Caco-2 (cell line): ENCODE measurements around the gene EFNA4. TPM values are rescaled to one million over a fixed set of nuclear protein-coding genes. Genes with fewer than 3 reads are reported as not detected.

Source experiments
- BruUV-seq: library from RNA; stranded (reverse); fragments of 400-500 nt; replicated peaks from 2 replicates; lab custom pipeline; 2021; lab: Mats Ljungman, UMichigan
- CTCF ChIA-PET: fragments of 300-600 bp; sonication (Branson Sonifier 250); formaldehyde crosslinking; loops from one replicate; lab custom pipeline; 2022; ENCODE audit warnings: antibody characterized with exemption; lab: Charles Lee
- POLR2A ChIA-PET: fragments of 300-600 bp; sonication (Branson Sonifier 250); formaldehyde crosslinking; loops from one replicate; lab custom pipeline; 2022; ENCODE audit warnings: antibody characterized with exemption; lab: Charles Lee
- DNase-seq, 2 experiments: peaks; one replicate each; pipeline versions ENCODE4 v3.0.0 to v3.0.0-alpha.2; 2020 to 2022
- H3K27me3 ChIP-seq: replicated peaks from 2 replicates; pipeline ENCODE4 v1.6.0; 2011; ENCODE audit warnings: low read length; ENCODE audit not compliant: control insufficient read depth, insufficient read depth
- H3K36me3 ChIP-seq: 2 replicates; pipeline ENCODE4 v1.5.1; 2011; ENCODE audit warnings: low read length; ENCODE audit not compliant: control insufficient read depth, insufficient read depth
- H3K4me1 ChIP-seq: fragments of 250-450 bp; sonication (Bioruptor Pico); 2 replicates; pipeline ENCODE4 v1.5.1; 2020; ENCODE audit warnings: mild to moderate bottlenecking
- H3K4me3 ChIP-seq: 2 replicates; pipeline ENCODE4 v1.5.1; 2011; ENCODE audit warnings: low read depth, mild to moderate bottlenecking, control low read depth, low read length
- H3K9me3 ChIP-seq: fragments of 250-450 bp; sonication (Bioruptor Pico); 2 replicates; pipeline ENCODE4 v1.5.1; 2020; ENCODE audit warnings: mild to moderate bottlenecking, moderate library complexity
- H3K27ac Mint-ChIP-seq: one replicate; pipeline ENCODE4 v1.8.0; 2022; ENCODE audit warnings: mixed read lengths; ENCODE audit not compliant: unreplicated experiment
- H3K27me3 Mint-ChIP-seq: one replicate; pipeline ENCODE4 v1.8.0; 2022; ENCODE audit warnings: mixed read lengths; ENCODE audit not compliant: insufficient read depth, unreplicated experiment
- H3K36me3 Mint-ChIP-seq: one replicate; pipeline ENCODE4 v1.8.0; 2022; ENCODE audit warnings: mild to moderate bottlenecking, mixed read lengths; ENCODE audit not compliant: insufficient read depth, unreplicated experiment
- H3K4me1 Mint-ChIP-seq: one replicate; pipeline ENCODE4 v1.8.0; 2022; ENCODE audit warnings: low read depth, mixed read lengths; ENCODE audit not compliant: unreplicated experiment
- H3K4me3 Mint-ChIP-seq: one replicate; pipeline ENCODE4 v1.8.0; 2022; ENCODE audit warnings: mild to moderate bottlenecking, moderate library complexity, mixed read lengths; ENCODE audit not compliant: unreplicated experiment
- H3K9me3 Mint-ChIP-seq: one replicate; pipeline ENCODE4 v1.8.0; 2022; ENCODE audit warnings: mixed read lengths; ENCODE audit not compliant: unreplicated experiment
- CTCF ChIP-seq, 2 experiments: fragments of 200-600 bp in 1 of 2; IDR thresholded peaks; 1 replicate in 1 of 2; 2 replicates in 1 of 2; pipeline versions ENCODE4 v1.5.1 to v1.8.0; 2011 to 2022; ENCODE audit warnings: antibody characterized with exemption in 1 of 2, control low read depth in 1 of 2, inconsistent platforms in 1 of 2, low read depth in 1 of 2, low read length in 1 of 2, mild to moderate bottlenecking in 1 of 2, moderate library complexity in 1 of 2; ENCODE audit not compliant: insufficient read depth in 1 of 2, severe bottlenecking in 1 of 2, unreplicated experiment in 1 of 2
- intact Hi-C: fragments of 100-400 bp; cut with micrococcal nuclease; formaldehyde crosslinking; loops from one replicate; pipeline ENCODE4 v1.10.0; 2022; ENCODE audit not compliant: unreplicated experiment
- total RNA-seq: library from RNA; stranded (reverse); gene quantifications from 2 replicates; pipeline ENCODE4 v1.2.3, GENCODE V29; 2022

The EFNA4 gene
- total RNA-seq, 1 experiment from 2014 or later = 13.8 TPM

GRCh38 chr1:155079210-155079486 is 15.6 kb downstream of the EFNA4 start:
- Mint-ChIP-seq H3K27ac (no peak overlapping the region), H3K27me3 (peaks cover 17% of the 10 kb centered on the region), H3K9me3 (no peaks in the 10 kb centered on the region), H3K4me3 (peak overlapping the region; percentile 77), H3K4me1 (peaks cover 24% of the 10 kb centered on the region), H3K36me3 (peaks cover 6% of the 10 kb centered on the region)
- Histone ChIP-seq H3K36me3 (no peaks in the 10 kb centered on the region), H3K27me3 (peaks cover 5% of the 10 kb centered on the region; the same call in 1 of the 2 replicates), H3K4me3 (peak overlapping the region; percentile 50), H3K9me3 (no peaks in the 10 kb centered on the region), H3K4me1 (peaks cover 35% of the 10 kb centered on the region)
- ChIA-PET CTCF (interaction anchor here (0.6 to 1.2 kb wide), 8 partner anchors 11 to 545 kb away, joined by 3 to 11 read pairs (median 4); no protein-coding TSS in a partner anchor), POLR2A (interaction anchor here (1.2 kb wide), 1 partner anchor 15 kb away, joined by 6 read pairs; the partner anchor contains the start of gene EFNA4)
- intact Hi-C loops = no loop called here
- no TSS peak for BruUV-seq
- no peak for DNase-seq
- TF ChIP-seq CTCF (IDR thresholded peaks at IDR 0.05; ENCODE audit: insufficient read depth in 1 of 2, low read depth in 1 of 2, low read length in 1 of 2, severe bottlenecking in 1 of 2, unreplicated experiment in 1 of 2) = no peak

DNA sequence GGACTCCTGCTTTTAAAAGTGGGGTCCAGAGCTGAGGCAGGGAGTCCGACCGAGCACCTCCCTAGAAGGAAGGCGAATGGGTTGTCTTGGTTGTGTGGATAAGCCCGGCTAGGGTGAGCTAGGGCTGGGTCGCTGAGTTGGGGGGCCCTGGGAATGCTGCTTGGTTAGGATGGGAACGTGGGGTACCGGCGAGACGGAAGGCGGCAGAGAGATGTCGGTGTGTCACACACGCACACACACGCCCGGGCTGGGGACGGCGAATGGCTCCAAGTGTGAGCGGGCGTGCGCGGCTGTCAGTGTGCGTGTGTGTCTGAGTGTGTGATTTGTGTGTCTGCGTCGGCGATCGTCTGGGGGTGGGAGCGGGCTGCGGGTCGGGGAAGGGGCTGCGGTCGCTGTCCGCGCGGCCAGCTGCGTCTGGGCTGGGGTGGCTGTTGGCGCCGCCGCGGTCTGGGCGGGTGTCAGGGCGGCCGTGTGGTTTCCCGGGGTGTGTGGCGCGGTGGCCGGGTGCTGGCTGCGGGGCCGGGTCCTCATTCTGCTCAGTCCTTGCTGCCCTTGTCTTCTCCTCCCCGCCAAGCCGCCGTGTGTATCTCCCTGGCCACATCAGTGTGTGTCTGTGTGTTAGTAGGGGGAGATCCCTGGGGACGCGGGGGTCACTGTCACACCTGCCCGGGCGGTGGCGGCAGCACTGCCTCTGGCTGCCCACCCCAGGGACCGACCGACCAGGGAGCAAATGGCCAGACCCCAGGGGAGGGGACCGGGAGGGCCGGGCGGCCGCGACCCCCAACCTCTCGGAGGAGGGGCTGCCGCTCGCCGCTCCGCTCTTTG is 16.2 kb downstream of the EFNA4 start:
- no TSS peak for BruUV-seq
- Histone ChIP-seq H3K9me3 (no peaks in the 10 kb centered on the region), H3K4me1 (peaks cover 38% of the 10 kb centered on the region), H3K36me3 (no peaks in the 10 kb centered on the region), H3K4me3 (peak overlapping the region; percentile 50), H3K27me3 (peaks cover 5% of the 10 kb centered on the region; the same call in 1 of the 2 replicates)
- intact Hi-C loops = loop anchor here (5.0 to 10.0 kb wide), 3 partner anchors 77 to 415 kb away; partner anchors contain the start of genes KCNN3 and ZBTB7B
- ChIA-PET POLR2A (no interaction called here), CTCF (interaction anchor here (0.8 to 1.9 kb wide), 4 partner anchors 12 to 93 kb away, joined by 3 to 8 read pairs (median 5); partner anchors contain the start of gene KRTCAP2)
- Mint-ChIP-seq H3K9me3 (no peaks in the 10 kb centered on the region), H3K27ac (no peak overlapping the region), H3K27me3 (peaks cover 17% of the 10 kb centered on the region), H3K36me3 (peaks cover 9% of the 10 kb centered on the region), H3K4me3 (peak overlapping the region; percentile 77), H3K4me1 (peaks cover 24% of the 10 kb centered on the region)
- no peak for DNase-seq
- no peak for TF ChIP-seq CTCF (IDR thresholded peaks at IDR 0.05; ENCODE audit: insufficient read depth in 1 of 2, low read depth in 1 of 2, low read length in 1 of 2, severe bottlenecking in 1 of 2, unreplicated experiment in 1 of 2)

DNA sequence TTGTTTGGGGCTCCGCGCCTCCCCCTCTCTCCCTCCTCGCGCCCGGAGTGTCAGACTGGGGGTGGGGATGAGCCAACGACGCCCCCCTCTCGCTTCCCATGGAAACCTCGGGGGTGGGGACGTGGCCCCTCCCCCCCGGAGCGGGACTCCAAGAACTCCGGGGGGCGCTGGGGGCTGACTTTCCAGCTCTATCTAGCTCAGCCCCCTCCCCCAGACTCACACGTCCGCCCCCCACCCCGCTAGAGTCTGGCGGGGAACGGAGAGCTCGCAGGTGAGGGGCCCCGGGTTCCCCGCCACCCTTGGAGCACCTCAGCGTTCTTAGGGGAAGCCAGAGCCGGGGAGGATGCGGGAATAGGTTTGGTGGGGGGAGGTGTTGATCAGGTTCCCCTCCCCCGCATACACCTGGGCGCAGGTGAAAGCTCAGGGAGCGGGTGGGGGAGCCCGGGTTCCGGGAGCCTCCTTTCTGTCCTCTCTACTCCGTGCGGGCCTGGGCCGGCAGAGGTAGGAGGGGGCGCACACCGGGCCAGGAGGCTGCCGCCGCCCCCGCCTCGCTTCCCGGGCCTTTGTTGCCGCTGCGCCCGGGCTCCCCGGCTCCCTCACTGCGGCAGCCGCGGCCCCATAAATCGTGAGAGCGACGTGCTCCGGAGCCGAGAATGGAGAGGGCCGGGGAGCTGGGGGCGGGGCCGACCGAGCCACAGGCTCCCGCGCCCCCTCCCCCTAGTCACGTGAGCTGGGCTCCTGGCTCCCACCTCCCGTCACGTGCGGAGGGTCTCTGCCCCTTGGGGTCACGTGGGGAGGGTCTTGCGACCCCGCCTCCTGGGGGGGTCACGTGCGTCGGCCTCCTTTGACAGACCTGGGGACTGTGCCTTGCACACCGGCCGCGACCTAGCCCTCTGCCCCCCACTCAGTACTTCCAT is 17.0 kb downstream of the EFNA4 start:
- Mint-ChIP-seq H3K27me3 (peaks cover 17% of the 10 kb centered on the region), H3K4me1 (peaks cover 24% of the 10 kb centered on the region), H3K9me3 (no peaks in the 10 kb centered on the region), H3K4me3 (peak overlapping the region; percentile 77), H3K27ac (no peak overlapping the region), H3K36me3 (peaks cover 14% of the 10 kb centered on the region)
- H3K9me3 ChIP-seq = no peaks in the 10 kb centered on the region
- ChIA-PET CTCF (interaction anchor here (0.7 to 1.9 kb wide), 6 partner anchors 10 to 93 kb away, joined by 3 to 5 read pairs (median 4); partner anchors contain the start of gene KRTCAP2), POLR2A (no interaction called here)
- peaks cover 5% of the 10 kb centered on the region; the same call in 1 of the 2 replicates for H3K27me3 ChIP-seq
- TF ChIP-seq CTCF (IDR thresholded peaks at IDR 0.05; ENCODE audit: insufficient read depth in 1 of 2, low read depth in 1 of 2, low read length in 1 of 2, severe bottlenecking in 1 of 2, unreplicated experiment in 1 of 2) = no peak
- peaks cover 38% of the 10 kb centered on the region for H3K4me1 ChIP-seq
- DNase-seq = peak; percentile 65 to 78
- no TSS peak for BruUV-seq
- intact Hi-C loops = loop anchor here (5.0 to 10.0 kb wide), 3 partner anchors 78 to 416 kb away; partner anchors contain the start of genes KCNN3 and ZBTB7B
- H3K36me3 ChIP-seq = no peaks in the 10 kb centered on the region
- peak overlapping the region; percentile 50 for H3K4me3 ChIP-seq
